NCI-H1436 (cell line): Measurements from ENCODE around the gene ACOT7.

Experiments
- DNase-seq: peaks from one replicate; lab custom pipeline; 2025; lab: John Stamatoyannopoulos, UW

ACOT7 gene

GRCh38 chr1:6360517-6361070 lies 33.0 kb downstream of the ACOT7 start:
- DNase-seq = no peak

- no peak for DNase-seq
Observed at GRCh38 chr1:6360117-6360496, 33.5 kb downstream of the ACOT7 start.

GRCh38 chr1:6359216-6360116 lies 34.1 kb downstream of the ACOT7 start:
- no peak for DNase-seq

- DNase-seq = no peak
Observed at GRCh38 chr1:6358757-6359201, 34.8 kb downstream of the ACOT7 start.

- no peak for DNase-seq
Observed at GRCh38 chr1:6358144-6358624, 35.4 kb downstream of the ACOT7 start.

GRCh38 chr1:6357243-6357936 lies 36.2 kb downstream of the ACOT7 start:
- no peak for DNase-seq

GRCh38 chr1:6355621-6356020 lies 37.9 kb downstream of the ACOT7 start:
- DNase-seq = no peak

- no peak for DNase-seq
Observed at GRCh38 chr1:6354659-6355317, 38.8 kb downstream of the ACOT7 start.

GRCh38 chr1:6353955-6354658 lies 39.5 kb downstream of the ACOT7 start:
- DNase-seq = no peak

- DNase-seq = no peak
Observed at GRCh38 chr1:6353619-6353954, 40.0 kb downstream of the ACOT7 start.

GRCh38 chr1:6352138-6352563 lies 41.4 kb downstream of the ACOT7 start:
- DNase-seq = no peak

GRCh38 chr1:6351480-6352137 lies 42.0 kb downstream of the ACOT7 start:
- no peak for DNase-seq

GRCh38 chr1:6350416-6351088 lies 43.0 kb downstream of the ACOT7 start:
- no peak for DNase-seq

GRCh38 chr1:6349254-6349943 lies 44.2 kb downstream of the ACOT7 start:
- no peak for DNase-seq

- no peak for DNase-seq
Observed at GRCh38 chr1:6348511-6349191, 44.9 kb downstream of the ACOT7 start.

GRCh38 chr1:6347641-6348487 lies 45.7 kb downstream of the ACOT7 start:
- DNase-seq = peak; percentile 21

- no peak for DNase-seq
Observed at GRCh38 chr1:6345460-6345859, 48.1 kb downstream of the ACOT7 start.

GRCh38 chr1:6345009-6345408 lies 48.6 kb downstream of the ACOT7 start:
- no peak for DNase-seq
